ENCODE data around the gene ACTA2. TPM values are rescaled to one million over a fixed set of nuclear protein-coding genes. Genes with fewer than 3 reads are reported as not detected.

ACTA2 gene
- polyA plus RNA-seq, 1 of the 3 experiments (the other 2 are of a cell fraction) = 130 TPM

DNA sequence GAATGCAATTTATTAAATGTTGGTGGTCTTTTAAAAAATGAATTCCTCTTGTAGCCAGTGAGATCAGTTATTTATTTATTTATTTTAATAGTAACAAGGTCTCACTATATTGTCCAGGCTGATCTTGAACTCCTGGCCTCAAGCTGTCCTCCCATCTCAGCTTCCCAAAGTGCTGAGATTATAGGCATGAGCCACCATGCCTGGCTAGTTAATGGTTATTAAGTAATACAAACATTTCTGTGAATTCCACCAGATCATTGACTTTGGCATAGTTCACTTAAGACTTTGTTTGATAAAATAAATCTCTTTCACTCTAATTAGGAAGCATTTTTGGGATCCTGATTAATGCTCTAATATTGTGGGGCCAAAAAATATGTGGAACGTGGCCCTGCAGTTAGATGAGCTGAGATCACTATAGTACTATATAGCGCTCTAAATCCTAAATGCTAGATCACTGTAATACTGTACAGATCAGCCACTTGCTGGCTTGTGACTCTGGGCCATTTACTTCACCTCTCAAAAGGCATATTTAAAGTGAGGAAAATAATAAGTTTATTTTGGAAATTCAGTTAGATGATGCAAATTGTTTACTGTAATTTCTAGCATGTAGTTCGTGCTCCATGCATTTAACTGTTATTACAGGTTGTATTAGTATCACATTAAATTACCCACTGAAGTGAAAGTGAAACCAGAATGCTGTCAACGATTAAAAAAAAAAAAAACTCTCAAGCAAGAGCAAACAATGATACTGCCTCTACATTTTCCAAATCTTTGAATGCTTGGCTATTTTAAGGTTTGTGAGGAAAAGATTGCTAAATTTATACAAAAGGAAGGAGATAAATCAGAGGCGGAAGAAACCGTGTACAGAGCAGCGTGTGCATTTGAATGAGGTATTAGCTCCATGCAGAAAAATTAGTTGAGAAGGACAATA, 22.1 kb upstream of the ACTA2 start:
- WGBS (ENCODE audit: low lambda C conversion rate) = 49% methylated on average over 7 of the region's 7 CpGs
- Histone ChIP-seq H2AFZ (ENCODE audit: low read depth) (peak overlapping the region; percentile 82), H3K9me2 (no peaks in the 10 kb centered on the region), H3K27ac (ENCODE audit: low read depth in 2 of 2, low read length in 1 of 2) (peak overlapping the region; percentile 45 to 56; a peak in 3 of 4 replicates), H3K4me2 (peak overlapping the region; percentile 70), H3K9me3 (no peaks in the 10 kb centered on the region), H3K27me3 (ENCODE audit: insufficient read depth) (no peaks in the 10 kb centered on the region), H3K4me3 (ENCODE audit: low read depth in 2 of 2, low read length in 1 of 2) (peak overlapping the region; percentile 40 to 57; a peak in 3 of 4 replicates), H3F3A (replicated peaks; ENCODE audit: insufficient read depth) (no peaks in the 10 kb centered on the region), H3K79me2 (ENCODE audit: insufficient read depth) (peaks cover 14% of the 10 kb centered on the region; the same call in 1 of the 2 replicates), H3K36me3 (replicated peaks in 1 of 2; ENCODE audit: control insufficient read depth in 1 of 2, insufficient read depth in 2 of 2, low read length in 1 of 2) (no peaks in the 10 kb centered on the region), H4K20me1 (ENCODE audit: insufficient read depth) (no peaks in the 10 kb centered on the region), H3K9ac (peak overlapping the region; percentile 37), H3K4me1 (ENCODE audit: control insufficient read depth in 1 of 2, insufficient read depth in 2 of 2, low read depth in 1 of 2, low read length in 1 of 2) (peaks cover 2 to 5% of the 10 kb centered on the region in 2 experiments; a peak in 2 of 4 replicates)
- no peak for DNase-seq
- POLR2A ChIA-PET = no interaction called here
- CTCF ChIA-PET = interaction anchor here (1.1 to 1.6 kb wide), 5 partner anchors 9 to 55 kb away, joined by 3 to 4 read pairs (median 3); no protein-coding TSS in a partner anchor
- TF ChIP-seq MXI1 (IDR thresholded peaks at IDR 0.05; ENCODE audit: low read depth, low read length) (no peak), ELF1 (IDR thresholded peaks at IDR 0.05) (no peak), TCF12 (IDR thresholded peaks at IDR 0.05) (no peak), GABPA (IDR thresholded peaks at IDR 0.05; ENCODE audit: low read depth) (no peak), TAF1 (IDR thresholded peaks at IDR 0.05; ENCODE audit: borderline replicate concordance, low read depth, low read length) (no peak), MAX (IDR thresholded peaks at IDR 0.05; ENCODE audit: low read depth) (no peak), TEAD4 (IDR thresholded peaks at IDR 0.05; ENCODE audit: borderline replicate concordance, insufficient read depth) (no peak), EP300 (IDR thresholded peaks at IDR 0.05; ENCODE audit: borderline replicate concordance in 1 of 2, low read depth in 1 of 2, low read length in 1 of 2) (no peak), RXRA (IDR thresholded peaks at IDR 0.05; ENCODE audit: borderline replicate concordance, low read depth) (no peak), MEF2A (IDR thresholded peaks at IDR 0.05; ENCODE audit: borderline replicate concordance, low read depth) (no peak), SMC3 (IDR thresholded peaks at IDR 0.05; ENCODE audit: low read depth, low read length) (no peak), USF1 (IDR thresholded peaks at IDR 0.05; ENCODE audit: borderline replicate concordance, low read depth) (no peak), POLR2AphosphoS5 (IDR thresholded peaks at IDR 0.05; ENCODE audit: low read depth, low read length) (no peak), FOXJ3 (CRISPR knock-in tag; IDR thresholded peaks at IDR 0.05) (no peak), YY1 (IDR thresholded peaks at IDR 0.05; ENCODE audit: low read depth) (no peak), FOXM1 (IDR thresholded peaks at IDR 0.05; ENCODE audit: low read depth) (no peak), JUND (IDR thresholded peaks at IDR 0.05) (no peak)
- TF ChIP-seq, protein P1, sequence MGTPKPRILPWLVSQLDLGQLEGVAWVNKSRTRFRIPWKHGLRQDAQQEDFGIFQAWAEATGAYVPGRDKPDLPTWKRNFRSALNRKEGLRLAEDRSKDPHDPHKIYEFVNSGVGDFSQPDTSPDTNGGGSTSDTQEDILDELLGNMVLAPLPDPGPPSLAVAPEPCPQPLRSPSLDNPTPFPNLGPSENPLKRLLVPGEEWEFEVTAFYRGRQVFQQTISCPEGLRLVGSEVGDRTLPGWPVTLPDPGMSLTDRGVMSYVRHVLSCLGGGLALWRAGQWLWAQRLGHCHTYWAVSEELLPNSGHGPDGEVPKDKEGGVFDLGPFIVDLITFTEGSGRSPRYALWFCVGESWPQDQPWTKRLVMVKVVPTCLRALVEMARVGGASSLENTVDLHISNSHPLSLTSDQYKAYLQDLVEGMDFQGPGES (IDR thresholded peaks at IDR 0.05; ENCODE audit: low read depth, low read length) = no peak
- TF ChIP-seq, protein P2, sequence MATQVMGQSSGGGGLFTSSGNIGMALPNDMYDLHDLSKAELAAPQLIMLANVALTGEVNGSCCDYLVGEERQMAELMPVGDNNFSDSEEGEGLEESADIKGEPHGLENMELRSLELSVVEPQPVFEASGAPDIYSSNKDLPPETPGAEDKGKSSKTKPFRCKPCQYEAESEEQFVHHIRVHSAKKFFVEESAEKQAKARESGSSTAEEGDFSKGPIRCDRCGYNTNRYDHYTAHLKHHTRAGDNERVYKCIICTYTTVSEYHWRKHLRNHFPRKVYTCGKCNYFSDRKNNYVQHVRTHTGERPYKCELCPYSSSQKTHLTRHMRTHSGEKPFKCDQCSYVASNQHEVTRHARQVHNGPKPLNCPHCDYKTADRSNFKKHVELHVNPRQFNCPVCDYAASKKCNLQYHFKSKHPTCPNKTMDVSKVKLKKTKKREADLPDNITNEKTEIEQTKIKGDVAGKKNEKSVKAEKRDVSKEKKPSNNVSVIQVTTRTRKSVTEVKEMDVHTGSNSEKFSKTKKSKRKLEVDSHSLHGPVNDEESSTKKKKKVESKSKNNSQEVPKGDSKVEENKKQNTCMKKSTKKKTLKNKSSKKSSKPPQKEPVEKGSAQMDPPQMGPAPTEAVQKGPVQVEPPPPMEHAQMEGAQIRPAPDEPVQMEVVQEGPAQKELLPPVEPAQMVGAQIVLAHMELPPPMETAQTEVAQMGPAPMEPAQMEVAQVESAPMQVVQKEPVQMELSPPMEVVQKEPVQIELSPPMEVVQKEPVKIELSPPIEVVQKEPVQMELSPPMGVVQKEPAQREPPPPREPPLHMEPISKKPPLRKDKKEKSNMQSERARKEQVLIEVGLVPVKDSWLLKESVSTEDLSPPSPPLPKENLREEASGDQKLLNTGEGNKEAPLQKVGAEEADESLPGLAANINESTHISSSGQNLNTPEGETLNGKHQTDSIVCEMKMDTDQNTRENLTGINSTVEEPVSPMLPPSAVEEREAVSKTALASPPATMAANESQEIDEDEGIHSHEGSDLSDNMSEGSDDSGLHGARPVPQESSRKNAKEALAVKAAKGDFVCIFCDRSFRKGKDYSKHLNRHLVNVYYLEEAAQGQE (IDR thresholded peaks at IDR 0.05; ENCODE audit: low read depth, low read length) = no peak
- TF ChIP-seq, protein P3, sequence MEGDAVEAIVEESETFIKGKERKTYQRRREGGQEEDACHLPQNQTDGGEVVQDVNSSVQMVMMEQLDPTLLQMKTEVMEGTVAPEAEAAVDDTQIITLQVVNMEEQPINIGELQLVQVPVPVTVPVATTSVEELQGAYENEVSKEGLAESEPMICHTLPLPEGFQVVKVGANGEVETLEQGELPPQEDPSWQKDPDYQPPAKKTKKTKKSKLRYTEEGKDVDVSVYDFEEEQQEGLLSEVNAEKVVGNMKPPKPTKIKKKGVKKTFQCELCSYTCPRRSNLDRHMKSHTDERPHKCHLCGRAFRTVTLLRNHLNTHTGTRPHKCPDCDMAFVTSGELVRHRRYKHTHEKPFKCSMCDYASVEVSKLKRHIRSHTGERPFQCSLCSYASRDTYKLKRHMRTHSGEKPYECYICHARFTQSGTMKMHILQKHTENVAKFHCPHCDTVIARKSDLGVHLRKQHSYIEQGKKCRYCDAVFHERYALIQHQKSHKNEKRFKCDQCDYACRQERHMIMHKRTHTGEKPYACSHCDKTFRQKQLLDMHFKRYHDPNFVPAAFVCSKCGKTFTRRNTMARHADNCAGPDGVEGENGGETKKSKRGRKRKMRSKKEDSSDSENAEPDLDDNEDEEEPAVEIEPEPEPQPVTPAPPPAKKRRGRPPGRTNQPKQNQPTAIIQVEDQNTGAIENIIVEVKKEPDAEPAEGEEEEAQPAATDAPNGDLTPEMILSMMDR (IDR thresholded peaks at IDR 0.05) = no peak

All from SK-N-SH (cell line).